Liver (tissue), 9 donors: ENCODE results near the gene NDUFS7. TPM values are rescaled to one million over a fixed set of nuclear protein-coding genes. Genes with fewer than 3 reads are reported as not detected.

Experiments used
- DNase-seq: peaks from one replicate; pipeline ENCODE4 v3.0.0-alpha.2; 2017; ENCODE audit warnings: low spot score
- H3K27ac ChIP-seq, 2 donors: one replicate each; pipeline ENCODE4 v1.7.0; 2013; ENCODE audit warnings: inconsistent platforms in 2 of 2, low read length in 2 of 2, control low read depth in 1 of 2, low read depth in 1 of 2, mild to moderate bottlenecking in 1 of 2
- H3K27me3 ChIP-seq, 4 donors: one replicate each; pipeline versions ENCODE4 v1.6.1 to v1.7.0; 2013; ENCODE audit warnings: low read length in 3 of 4, inconsistent platforms in 1 of 4, mild to moderate bottlenecking in 1 of 4, moderate library complexity in 1 of 4; ENCODE audit not compliant: control insufficient read depth in 4 of 4, insufficient read depth in 4 of 4
- H3K36me3 ChIP-seq, 4 donors: one replicate each; pipeline versions ENCODE4 v1.6.1 to v1.7.0; 2013; ENCODE audit warnings: low read length in 3 of 4, mild to moderate bottlenecking in 3 of 4, low read depth in 1 of 4, moderate library complexity in 1 of 4; ENCODE audit not compliant: control insufficient read depth in 4 of 4, insufficient read depth in 3 of 4
- H3K4me1 ChIP-seq, 4 donors: one replicate each; pipeline versions ENCODE4 v1.6.1 to v1.7.0; 2013; ENCODE audit warnings: low read length in 3 of 4, mild to moderate bottlenecking in 3 of 4, moderate library complexity in 1 of 4; ENCODE audit not compliant: control insufficient read depth in 4 of 4, insufficient read depth in 4 of 4
- H3K4me3 ChIP-seq, 3 donors: one replicate each; pipeline versions ENCODE4 v1.6.1 to v1.7.0; 2013; ENCODE audit warnings: low read length in 3 of 3, control low read depth in 1 of 3, low read depth in 1 of 3, mild to moderate bottlenecking in 1 of 3
- H3K9ac ChIP-seq, 2 donors: one replicate each; pipeline ENCODE4 v1.7.0; 2013; ENCODE audit warnings: low read length in 2 of 2, mild to moderate bottlenecking in 2 of 2, moderate library complexity in 2 of 2, control low read depth in 1 of 2, low read depth in 1 of 2
- H3K9me3 ChIP-seq, 4 donors: one replicate each; pipeline versions ENCODE4 v1.6.1 to v1.7.0; 2013; ENCODE audit warnings: low read length in 3 of 4; ENCODE audit not compliant: control insufficient read depth in 4 of 4
- EGR1 ChIP-seq, 2 donors: IDR thresholded peaks; 2 replicates each; pipeline ENCODE4 v1.6.1; 2016 to 2018; ENCODE audit warnings: antibody characterized with exemption in 2 of 2, low read depth in 2 of 2
- FOXA1 ChIP-seq: IDR thresholded peaks from 2 replicates; pipeline ENCODE4 v1.6.1; 2016; ENCODE audit warnings: antibody characterized with exemption
- FOXA2 ChIP-seq: IDR thresholded peaks from 2 replicates; pipeline ENCODE4 v1.6.1; 2016; ENCODE audit warnings: antibody characterized with exemption
- GABPA ChIP-seq, 2 donors: IDR thresholded peaks in 1 of 2; conservative IDR thresholded peaks in 1 of 2; 2 replicates each; pipeline ENCODE4 v1.6.1; 2016; ENCODE audit warnings: antibody characterized with exemption in 2 of 2, mild to moderate bottlenecking in 1 of 2, moderate library complexity in 1 of 2
- HNF4A ChIP-seq, 2 donors: conservative IDR thresholded peaks; 2 replicates each; pipeline ENCODE4 v1.6.1; 2016; ENCODE audit warnings: antibody characterized with exemption in 2 of 2, mild to moderate bottlenecking in 2 of 2
- JUND ChIP-seq, 2 donors: IDR thresholded peaks; 2 replicates each; pipeline ENCODE4 v1.6.1; 2016; ENCODE audit warnings: antibody characterized with exemption in 2 of 2
- NR2F2 ChIP-seq: IDR thresholded peaks from 2 replicates; pipeline ENCODE4 v1.6.1; 2016; ENCODE audit warnings: antibody characterized with exemption
- RAD21 ChIP-seq, 2 donors: IDR thresholded peaks; 2 replicates each; pipeline ENCODE4 v1.6.1; 2016; ENCODE audit warnings: antibody characterized with exemption in 2 of 2, mild to moderate bottlenecking in 2 of 2
- RXRA ChIP-seq, 2 donors: IDR thresholded peaks; 2 replicates each; pipeline ENCODE4 v1.6.1; 2017 to 2018; ENCODE audit warnings: antibody characterized with exemption in 2 of 2, mild to moderate bottlenecking in 1 of 2
- SP1 ChIP-seq: IDR thresholded peaks from 2 replicates; pipeline ENCODE4 v1.6.1; 2018; ENCODE audit warnings: antibody characterized with exemption, mild to moderate bottlenecking
- YY1 ChIP-seq: IDR thresholded peaks from 2 replicates; pipeline ENCODE4 v1.6.1; 2016; ENCODE audit warnings: antibody characterized with exemption, mild to moderate bottlenecking
- ZBTB33 ChIP-seq: IDR thresholded peaks from 2 replicates; pipeline ENCODE4 v1.6.1; 2016; ENCODE audit warnings: antibody characterized with exemption
- WGBS: extraction: QIAGEN DNeasy Blood & Tissue Kit; methylation state at CpG from one replicate; pipeline ENCODE4 v1.1.7; 2013; 5-methylcytosine and 5-hydroxymethylcytosine counted together
- polyA plus RNA-seq, 2 donors: library from polyadenylated mRNA; stranded (reverse) in 1 of 2; unstranded in 1 of 2; fragments of 200-250 nt in 1 of 2; fragments of >200 nt in 1 of 2; fragmentation: Nextera tagmentation in 1 of 2; extraction: Ambion mirVana in 1 of 2; gene quantifications; one replicate each; pipeline versions ENCODE4 v1.2.1 to v1.2.3, GENCODE V29; 2013 to 2015
- total RNA-seq, 2 donors: library from RNA; depleted of rRNA; stranded (reverse); fragments of >200 nt; gene quantifications; one replicate each; pipeline ENCODE4 v1.2.3, GENCODE V29; 2014
- TF ChIP-seq, protein P1 (sequence below): fragments of 150-350 bp; IDR thresholded peaks from 2 replicates; pipeline ENCODE4 v1.5.1; 2017; ENCODE audit warnings: improper control_type of control experiment, low read depth, low read length; ENCODE audit not compliant: missing input control
- TF ChIP-seq, protein P2 (sequence below): IDR thresholded peaks from 2 replicates; pipeline ENCODE4 v1.6.1; 2016; ENCODE audit warnings: antibody characterized with exemption
- TF ChIP-seq, protein P3 (sequence below): IDR thresholded peaks from 2 replicates; pipeline ENCODE4 v1.6.1; 2016; ENCODE audit warnings: antibody characterized with exemption
- donor health status: healthy.
- donor health status: healthy.
- donor health status: healthy.
- donor health status: healthy.
- donor health status: healthy.

NDUFS7 gene
- total and polyA plus RNA-seq, 4 donors: 54.4 to 185 (median 128) TPM

- H3K4me1 ChIP-seq: peaks cover 0 to 33% (median 13%) of the 10 kb centered on the region in 4 donors
- TF ChIP-seq HNF4A (conservative IDR thresholded peaks at IDR 0.05): no peak
- TF ChIP-seq GABPA (IDR thresholded peaks at IDR 0.05 in 1 of 2, conservative IDR thresholded peaks at IDR 0.05 in 1 of 2): no peak
- TF ChIP-seq, protein P1, sequence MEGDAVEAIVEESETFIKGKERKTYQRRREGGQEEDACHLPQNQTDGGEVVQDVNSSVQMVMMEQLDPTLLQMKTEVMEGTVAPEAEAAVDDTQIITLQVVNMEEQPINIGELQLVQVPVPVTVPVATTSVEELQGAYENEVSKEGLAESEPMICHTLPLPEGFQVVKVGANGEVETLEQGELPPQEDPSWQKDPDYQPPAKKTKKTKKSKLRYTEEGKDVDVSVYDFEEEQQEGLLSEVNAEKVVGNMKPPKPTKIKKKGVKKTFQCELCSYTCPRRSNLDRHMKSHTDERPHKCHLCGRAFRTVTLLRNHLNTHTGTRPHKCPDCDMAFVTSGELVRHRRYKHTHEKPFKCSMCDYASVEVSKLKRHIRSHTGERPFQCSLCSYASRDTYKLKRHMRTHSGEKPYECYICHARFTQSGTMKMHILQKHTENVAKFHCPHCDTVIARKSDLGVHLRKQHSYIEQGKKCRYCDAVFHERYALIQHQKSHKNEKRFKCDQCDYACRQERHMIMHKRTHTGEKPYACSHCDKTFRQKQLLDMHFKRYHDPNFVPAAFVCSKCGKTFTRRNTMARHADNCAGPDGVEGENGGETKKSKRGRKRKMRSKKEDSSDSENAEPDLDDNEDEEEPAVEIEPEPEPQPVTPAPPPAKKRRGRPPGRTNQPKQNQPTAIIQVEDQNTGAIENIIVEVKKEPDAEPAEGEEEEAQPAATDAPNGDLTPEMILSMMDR: no peak
- TF ChIP-seq RAD21 (IDR thresholded peaks at IDR 0.05): no peak
- TF ChIP-seq JUND (IDR thresholded peaks at IDR 0.05): no peak
- TF ChIP-seq FOXA1: no peak
- TF ChIP-seq YY1: no peak
- no peak for TF ChIP-seq EGR1 (IDR thresholded peaks at IDR 0.05; ENCODE audit: low read depth in 2 of 2)
- TF ChIP-seq, protein P2, sequence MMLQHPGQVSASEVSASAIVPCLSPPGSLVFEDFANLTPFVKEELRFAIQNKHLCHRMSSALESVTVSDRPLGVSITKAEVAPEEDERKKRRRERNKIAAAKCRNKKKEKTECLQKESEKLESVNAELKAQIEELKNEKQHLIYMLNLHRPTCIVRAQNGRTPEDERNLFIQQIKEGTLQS: no peak
- TF ChIP-seq, protein P3, sequence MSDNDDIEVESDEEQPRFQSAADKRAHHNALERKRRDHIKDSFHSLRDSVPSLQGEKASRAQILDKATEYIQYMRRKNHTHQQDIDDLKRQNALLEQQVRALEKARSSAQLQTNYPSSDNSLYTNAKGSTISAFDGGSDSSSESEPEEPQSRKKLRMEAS: no peak
- no peak for TF ChIP-seq ZBTB33
- no peak for TF ChIP-seq SP1
- no peak for TF ChIP-seq FOXA2
- 84% methylated on average over 30 of the region's 30 CpGs for WGBS
Observed at GRCh38 chr19:1360126-1360817, 23.4 kb upstream of the NDUFS7 start.

DNA sequence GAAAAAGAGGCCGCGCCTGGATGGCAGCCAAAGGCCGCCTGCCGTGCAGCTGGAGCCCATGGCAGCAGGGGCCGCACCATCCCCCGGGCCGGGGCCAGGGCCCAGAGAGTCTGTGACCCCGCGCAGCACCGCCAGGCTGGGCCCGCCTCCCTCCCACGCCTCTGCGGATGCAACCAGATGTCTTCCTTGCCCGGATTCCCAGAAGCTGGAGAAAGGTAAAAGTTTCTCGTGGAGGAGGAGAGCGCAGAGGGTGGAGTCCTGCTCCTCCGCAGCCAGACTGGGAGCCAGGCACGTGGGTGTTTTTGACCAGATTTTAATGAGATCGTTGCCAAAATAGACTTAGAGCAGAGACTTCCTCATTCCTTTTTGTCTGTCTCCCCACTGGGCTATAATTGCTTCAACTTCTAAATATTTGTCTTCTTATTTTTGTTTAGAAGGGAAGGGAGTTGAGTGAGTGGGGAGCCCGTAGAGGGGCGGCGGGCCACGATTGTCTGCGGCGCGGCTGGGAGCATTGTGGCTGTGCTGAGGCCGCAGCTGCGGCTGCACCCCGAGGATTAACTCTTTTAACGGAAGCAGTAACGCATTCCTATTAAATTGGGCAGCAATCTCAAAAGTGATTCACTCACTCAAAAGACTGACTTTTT is 22.8 kb upstream of the NDUFS7 start:
- Histone ChIP-seq H3K9me3 (no peaks in the 10 kb centered on the region), H3K9ac (peak overlapping the region in 1 of 2 donors; percentile 12), H3K4me3 (no peak overlapping the region), H3K36me3 (peaks cover 9 to 49% (median 34%) of the 10 kb centered on the region in 4 donors), H3K4me1 (peaks cover 0 to 26% (median 8%) of the 10 kb centered on the region in 4 donors), H3K27ac (peak overlapping the region in 1 of 2 donors; percentile 59), H3K27me3 (no peaks in the 10 kb centered on the region)
- TF ChIP-seq HNF4A (conservative IDR thresholded peaks at IDR 0.05) (no peak), FOXA1 (no peak), FOXA2 (no peak), YY1 (peak; percentile 20), NR2F2 (no peak), RAD21 (IDR thresholded peaks at IDR 0.05) (no peak), GABPA (IDR thresholded peaks at IDR 0.05 in 1 of 2, conservative IDR thresholded peaks at IDR 0.05 in 1 of 2) (no peak), EGR1 (IDR thresholded peaks at IDR 0.05; ENCODE audit: low read depth in 2 of 2) (peak in 1 of 2 donors; percentile 26), RXRA (IDR thresholded peaks at IDR 0.05) (peak in 1 of 2 donors; percentile 38), ZBTB33 (no peak)
- TF ChIP-seq, protein P3: no peak
- DNase-seq: no peak
- 66% methylated on average over 31 of the region's 31 CpGs for WGBS

More at GRCh38 chr19:1360126-1360817, 23.4 kb upstream of the NDUFS7 start:
- DNase-seq: no peak
- H3K27ac ChIP-seq: peak overlapping the region in 1 of 2 donors; percentile 59
- H3K27me3 ChIP-seq: no peaks in the 10 kb centered on the region
- H3K36me3 ChIP-seq: peaks cover 5 to 45% (median 34%) of the 10 kb centered on the region in 4 donors
- H3K9ac ChIP-seq: no peak overlapping the region
- H3K4me3 ChIP-seq: no peak overlapping the region
- no peaks in the 10 kb centered on the region for H3K9me3 ChIP-seq
